Stimulated activated CD8-positive, alpha-beta memory T cell treated with anti-CD3 and anti-CD28 coated beads, Interleukin-15, amount 100 ng/mL, for 4 hours (primary cell): ENCODE results near the gene PROB1.
A peak's percentile ranks its signal among the peaks of the same experiment; 100 is the strongest.
"Not testable (repeated sequence)": the region's sequence is repeated elsewhere in the genome, so short reads cannot be mapped to it uniquely, and the experiment has no call there.

Experiments
- DNase-seq, 2 donors: peaks; one replicate each; pipeline ENCODE4 v3.0.0-alpha.2; 2020; ENCODE audit warnings: low read depth in 2 of 2

The PROB1 gene

GRCh38 chr5:139392324-139392677, 2.6 kb downstream of the PROB1 start:
- no peak for DNase-seq

GRCh38 chr5:139391570-139392323, 3.2 kb downstream of the PROB1 start:
- DNase-seq: no peak

- no peak for DNase-seq
Measured at GRCh38 chr5:139390639-139391569, 4.0 kb downstream of the PROB1 start.

- peak; percentile 51 for DNase-seq
Measured at GRCh38 chr5:139389701-139390638, 4.9 kb downstream of the PROB1 start, which contains the start of gene MZB1. Gene MZB1, minus strand, starts transcription at chr5:139389913. Its CDS starts 57 bp downstream, at chr5:139389856.

- no peak for DNase-seq
Measured at GRCh38 chr5:139388198-139388821, 6.6 kb downstream of the PROB1 start.

GRCh38 chr5:139387611-139388197, 7.2 kb downstream of the PROB1 start:
- no peak for DNase-seq

- DNase-seq: not testable (repeated sequence)
Measured at GRCh38 chr5:139386956-139387355, 7.9 kb downstream of the PROB1 start.

GRCh38 chr5:139386050-139386438, 8.9 kb downstream of the PROB1 start:
- DNase-seq: no peak

GRCh38 chr5:139385061-139386049, 9.5 kb downstream of the PROB1 start:
- DNase-seq: no peak

- DNase-seq: no peak
Measured at GRCh38 chr5:139384591-139385051, 10.3 kb downstream of the PROB1 start.

GRCh38 chr5:139383993-139384590, 10.8 kb downstream of the PROB1 start:
- no peak for DNase-seq

GRCh38 chr5:139383275-139383992, 11.5 kb downstream of the PROB1 start, which contains the start of gene SLC23A1:
Gene SLC23A1, minus strand, starts transcription at chr5:139383297. Its CDS starts 44 bp downstream, at chr5:139383253.
- no peak for DNase-seq

- DNase-seq: no peak
Measured at GRCh38 chr5:139382807-139383206, 12.1 kb downstream of the PROB1 start.

- no peak for DNase-seq
Measured at GRCh38 chr5:139381837-139382761, 12.8 kb downstream of the PROB1 start.

- DNase-seq: no peak
Measured at GRCh38 chr5:139379626-139380449, 15.1 kb downstream of the PROB1 start.

- no peak for DNase-seq
Measured at GRCh38 chr5:139378941-139379361, 16.0 kb downstream of the PROB1 start.
